Urinary bladder (tissue), 4 donors: Measurements from ENCODE around the gene LRRC8C. TPM values are rescaled to one million over a fixed set of nuclear protein-coding genes. Genes with fewer than 3 reads are reported as not detected.
"Not testable (repeated sequence)": the region's sequence is repeated elsewhere in the genome, so short reads cannot be mapped to it uniquely, and the experiment has no call there.

Source experiments
- DNase-seq: peaks from one replicate; pipeline ENCODE4 v3.0.0-alpha.2; 2015; ENCODE audit errors: extremely low spot score
- H3K27ac ChIP-seq: one replicate; pipeline ENCODE4 v1.5.1; 2013; ENCODE audit warnings: low read depth, mild to moderate bottlenecking, moderate library complexity
- H3K36me3 ChIP-seq: one replicate; pipeline ENCODE4 v1.6.1; 2013; ENCODE audit warnings: mild to moderate bottlenecking, moderate library complexity; ENCODE audit not compliant: insufficient read depth
- H3K4me1 ChIP-seq: one replicate; pipeline ENCODE4 v1.6.1; 2013; ENCODE audit warnings: mild to moderate bottlenecking, moderate library complexity; ENCODE audit not compliant: insufficient read depth
- H3K4me3 ChIP-seq: one replicate; pipeline ENCODE4 v1.5.1; 2013; ENCODE audit warnings: low read depth, low read length
- WGBS: extraction: QIAGEN DNeasy Blood & Tissue Kit; methylation state at CpG from one replicate; pipeline ENCODE4 v1.1.7; 2013; 5-methylcytosine and 5-hydroxymethylcytosine counted together
- polyA plus RNA-seq: library from polyadenylated mRNA; stranded (reverse); fragments of 200-250 nt; gene quantifications from one replicate; pipeline ENCODE4 v1.2.3, GENCODE V29; 2013
- total RNA-seq: library from RNA; depleted of rRNA; stranded (reverse); fragments of >200 nt; gene quantifications from one replicate; pipeline ENCODE4 v1.2.3, GENCODE V29; 2014
- donor health status: healthy with polysubstance abuse.
- donor health status: healthy.

Gene LRRC8C
- total and polyA plus RNA-seq, 2 donors = 4.2 to 12.3 TPM

- H3K4me1 ChIP-seq = no peaks in the 10 kb centered on the region
- no peak overlapping the region for H3K4me3 ChIP-seq
- no peak for DNase-seq
- H3K36me3 ChIP-seq = no peaks in the 10 kb centered on the region
- no peak overlapping the region for H3K27ac ChIP-seq
- WGBS = 88% methylated on average over 7 of the region's 7 CpGs
Measured at GRCh38 chr1:89613928-89614327, 19.0 kb upstream of the LRRC8C start.

- WGBS = 75% methylated on average over 3 of the region's 3 CpGs
- H3K36me3 ChIP-seq = no peaks in the 10 kb centered on the region
- no peak for DNase-seq
- H3K4me1 ChIP-seq = no peaks in the 10 kb centered on the region
- no peak overlapping the region for H3K4me3 ChIP-seq
- no peak overlapping the region for H3K27ac ChIP-seq
Measured at GRCh38 chr1:89615676-89616598, 17.0 kb upstream of the LRRC8C start.

- WGBS = 79% methylated on average over 2 of the region's 2 CpGs
- H3K4me3 ChIP-seq = no peak overlapping the region
- H3K27ac ChIP-seq = no peak overlapping the region
- no peak for DNase-seq
- H3K36me3 ChIP-seq = no peaks in the 10 kb centered on the region
- no peaks in the 10 kb centered on the region for H3K4me1 ChIP-seq
Measured at GRCh38 chr1:89616844-89617627, 15.9 kb upstream of the LRRC8C start.

GRCh38 chr1:89620664-89621063 lies 12.3 kb upstream of the LRRC8C start:
- H3K4me3 ChIP-seq = no peak overlapping the region
- WGBS = 89% methylated on average over 3 of the region's 3 CpGs
- DNase-seq = no peak
- no peaks in the 10 kb centered on the region for H3K36me3 ChIP-seq
- H3K4me1 ChIP-seq = no peaks in the 10 kb centered on the region
- no peak overlapping the region for H3K27ac ChIP-seq

GRCh38 chr1:89622895-89623294 lies 10.0 kb upstream of the LRRC8C start:
- WGBS = 52% methylated on average over 3 of the region's 3 CpGs
- no peaks in the 10 kb centered on the region for H3K4me1 ChIP-seq
- no peak overlapping the region for H3K4me3 ChIP-seq
- no peak overlapping the region for H3K27ac ChIP-seq
- DNase-seq = no peak
- H3K36me3 ChIP-seq = no peaks in the 10 kb centered on the region

GRCh38 chr1:89624314-89624713 lies 8.6 kb upstream of the LRRC8C start:
- H3K36me3 ChIP-seq = no peaks in the 10 kb centered on the region
- no peak for DNase-seq
- no peaks in the 10 kb centered on the region for H3K4me1 ChIP-seq
- no peak overlapping the region for H3K4me3 ChIP-seq
- 77% methylated on average over 1 of the region's 1 CpG for WGBS
- H3K27ac ChIP-seq = no peak overlapping the region

GRCh38 chr1:89624715-89625323 lies 8.1 kb upstream of the LRRC8C start:
- H3K27ac ChIP-seq = no peak overlapping the region
- H3K4me1 ChIP-seq = no peaks in the 10 kb centered on the region
- 80% methylated on average over 4 of the region's 4 CpGs for WGBS
- DNase-seq = no peak
- no peak overlapping the region for H3K4me3 ChIP-seq
- no peaks in the 10 kb centered on the region for H3K36me3 ChIP-seq

- no peak for DNase-seq
- no peaks in the 10 kb centered on the region for H3K4me1 ChIP-seq
- H3K27ac ChIP-seq = no peak overlapping the region
- no peak overlapping the region for H3K4me3 ChIP-seq
- H3K36me3 ChIP-seq = no peaks in the 10 kb centered on the region
Measured at GRCh38 chr1:89627596-89627962, 5.3 kb upstream of the LRRC8C start.

GRCh38 chr1:89629146-89629545 lies 3.8 kb upstream of the LRRC8C start:
- 76% methylated on average over 2 of the region's 2 CpGs for WGBS
- DNase-seq = no peak

GRCh38 chr1:89629600-89629999 lies 3.3 kb upstream of the LRRC8C start:
- not testable (repeated sequence) for H3K27ac ChIP-seq, H3K4me3 ChIP-seq
- 94% methylated on average over 2 of the region's 2 CpGs for WGBS

More at GRCh38 chr1:89629146-89629545, 3.8 kb upstream of the LRRC8C start:
- no peaks in the 10 kb centered on the region for H3K36me3 ChIP-seq
- H3K4me1 ChIP-seq = no peaks in the 10 kb centered on the region
- no peak overlapping the region for H3K4me3 ChIP-seq
- H3K27ac ChIP-seq = no peak overlapping the region

GRCh38 chr1:89630048-89630447 lies 2.9 kb upstream of the LRRC8C start:
- no peaks in the 10 kb centered on the region for H3K36me3 ChIP-seq
- WGBS = 97% methylated on average over 3 of the region's 3 CpGs
- H3K4me3 ChIP-seq = no peak overlapping the region
- no peaks in the 10 kb centered on the region for H3K4me1 ChIP-seq
- H3K27ac ChIP-seq = no peak overlapping the region
- no peak for DNase-seq

More at GRCh38 chr1:89629600-89629999, 3.3 kb upstream of the LRRC8C start:
- not testable (repeated sequence) for H3K4me1 ChIP-seq, H3K36me3 ChIP-seq, DNase-seq

GRCh38 chr1:89631816-89632656 lies 884 bp upstream of the LRRC8C start:
- Histone ChIP-seq H3K4me1 (no peaks in the 10 kb centered on the region), H3K36me3 (no peaks in the 10 kb centered on the region), H3K27ac (peak overlapping the region; percentile 48), H3K4me3 (peak overlapping the region; percentile 75)
- 37% methylated on average over 19 of the region's 19 CpGs for WGBS
- DNase-seq = no peak

- Histone ChIP-seq H3K27ac (peak overlapping the region; percentile 53), H3K4me1 (no peaks in the 10 kb centered on the region), H3K4me3 (peak overlapping the region; percentile 75), H3K36me3 (no peaks in the 10 kb centered on the region)
- no peak for DNase-seq
- under 1% methylated on average over 57 of the region's 57 CpGs for WGBS
Measured at GRCh38 chr1:89633248-89633799, 404 bp downstream of the LRRC8C start.
